IPS-15b (cell line): ENCODE measurements around the gene SCLT1.

ENCODE experiments used
- H3K27me3 ChIP-seq: one replicate; pipeline ENCODE4 v1.6.1; 2013; ENCODE audit warnings: low read length; ENCODE audit not compliant: control insufficient read depth, insufficient read depth
- H3K36me3 ChIP-seq: one replicate; pipeline ENCODE4 v1.6.1; 2013; ENCODE audit warnings: low read length; ENCODE audit not compliant: control insufficient read depth, insufficient read depth
- H3K4me1 ChIP-seq: one replicate; pipeline ENCODE4 v1.6.1; 2013; ENCODE audit warnings: mild to moderate bottlenecking, low read length; ENCODE audit not compliant: control insufficient read depth, insufficient read depth
- H3K4me3 ChIP-seq: one replicate; pipeline ENCODE4 v1.5.1; 2013; ENCODE audit warnings: low read depth, low read length
- H3K9ac ChIP-seq: one replicate; pipeline ENCODE4 v1.6.1; 2013; ENCODE audit warnings: low read depth, mild to moderate bottlenecking, low read length
- H3K9me3 ChIP-seq: one replicate; pipeline ENCODE4 v1.6.1; 2013; ENCODE audit warnings: mild to moderate bottlenecking, low read length; ENCODE audit not compliant: control insufficient read depth, insufficient read depth

The SCLT1 gene

DNA sequence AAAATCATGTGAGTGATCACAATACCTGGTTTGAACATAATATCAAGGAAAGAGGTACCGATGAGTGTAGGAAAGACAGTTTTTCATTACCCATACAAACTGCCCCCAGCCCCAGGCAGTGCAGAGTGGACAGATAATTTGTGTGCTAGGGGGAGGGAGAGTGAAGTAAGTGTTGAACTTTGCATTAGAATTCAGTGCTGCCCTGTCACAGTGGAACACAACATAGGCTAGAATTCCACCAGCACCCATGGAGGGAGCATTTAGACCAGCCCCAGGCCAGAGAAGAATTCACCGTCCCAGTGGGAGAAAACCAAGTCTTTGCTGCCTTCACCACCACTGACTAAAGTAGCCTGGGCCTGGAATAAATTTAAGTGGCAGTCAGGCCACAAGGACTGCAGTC lies 107.3 kb downstream of the SCLT1 start:
- no peaks in the 10 kb centered on the region for H3K27me3 ChIP-seq

DNA sequence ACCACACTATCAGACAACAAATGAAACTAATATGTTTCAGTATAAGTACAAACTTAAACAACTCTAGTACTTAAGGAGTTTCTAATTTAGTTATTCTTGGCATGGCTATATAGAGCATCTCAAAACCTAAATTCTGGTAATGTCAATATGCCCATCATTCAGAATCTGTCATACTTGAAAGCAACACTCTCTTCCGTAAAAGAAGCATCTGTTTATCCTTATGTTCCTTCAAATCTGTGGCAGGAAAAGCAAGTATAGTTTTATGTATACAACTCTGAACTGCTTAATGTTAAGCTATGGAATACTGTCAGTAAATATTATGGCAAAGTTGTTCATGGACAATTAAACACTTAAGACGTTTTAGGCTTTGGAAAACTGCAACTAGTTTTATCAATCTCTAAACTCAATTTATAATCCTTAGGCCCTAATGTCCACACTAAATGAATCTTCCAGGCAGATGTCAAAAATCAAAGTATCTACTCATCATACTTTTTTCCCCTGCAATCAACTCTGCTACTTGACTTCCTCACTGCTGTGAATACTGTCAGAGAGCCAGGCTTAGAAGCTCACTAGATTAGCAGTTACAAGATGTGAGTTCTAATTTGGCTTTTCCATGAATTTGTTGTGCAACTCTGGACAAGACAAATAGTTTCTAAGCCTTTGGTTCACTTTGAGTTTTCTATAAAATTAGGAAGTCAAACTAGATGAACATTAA lies 109.4 kb downstream of the SCLT1 start:
- no peaks in the 10 kb centered on the region for H3K27me3 ChIP-seq
- no peaks in the 10 kb centered on the region for H3K36me3 ChIP-seq
- no peaks in the 10 kb centered on the region for H3K9me3 ChIP-seq
- H3K4me1 ChIP-seq, result no peaks in the 10 kb centered on the region
- H3K4me3 ChIP-seq, result no peak overlapping the region
- no peak overlapping the region for H3K9ac ChIP-seq

More for the DNA sequence above, 107.3 kb downstream of the SCLT1 start:
- H3K4me3 ChIP-seq, result no peak overlapping the region
- no peak overlapping the region for H3K9ac ChIP-seq
- H3K36me3 ChIP-seq, result no peaks in the 10 kb centered on the region
- no peaks in the 10 kb centered on the region for H3K4me1 ChIP-seq
- no peaks in the 10 kb centered on the region for H3K9me3 ChIP-seq

DNA sequence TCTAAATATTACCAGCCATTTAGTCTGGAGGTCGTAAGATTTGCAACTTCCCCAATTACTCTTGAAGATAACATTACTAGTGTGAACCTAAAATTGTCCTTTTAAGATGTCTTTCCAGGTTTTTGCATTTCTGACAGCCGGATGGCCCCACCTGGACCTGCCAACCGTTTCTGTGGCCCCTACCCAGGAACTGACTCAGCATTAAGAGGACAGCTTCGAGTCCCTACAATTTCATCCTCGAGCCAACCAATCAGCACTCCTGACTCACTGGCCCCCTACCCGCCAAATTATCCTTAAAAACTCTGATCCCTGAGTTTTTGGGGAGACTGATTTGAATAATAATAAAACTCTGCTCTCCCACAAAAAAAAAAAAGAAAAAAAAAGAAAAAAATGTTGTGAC lies 112.0 kb downstream of the SCLT1 start:
- Histone ChIP-seq H3K9ac (no peak overlapping the region), H3K9me3 (no peaks in the 10 kb centered on the region), H3K36me3 (no peaks in the 10 kb centered on the region), H3K4me3 (no peak overlapping the region), H3K27me3 (no peaks in the 10 kb centered on the region), H3K4me1 (no peaks in the 10 kb centered on the region)

DNA sequence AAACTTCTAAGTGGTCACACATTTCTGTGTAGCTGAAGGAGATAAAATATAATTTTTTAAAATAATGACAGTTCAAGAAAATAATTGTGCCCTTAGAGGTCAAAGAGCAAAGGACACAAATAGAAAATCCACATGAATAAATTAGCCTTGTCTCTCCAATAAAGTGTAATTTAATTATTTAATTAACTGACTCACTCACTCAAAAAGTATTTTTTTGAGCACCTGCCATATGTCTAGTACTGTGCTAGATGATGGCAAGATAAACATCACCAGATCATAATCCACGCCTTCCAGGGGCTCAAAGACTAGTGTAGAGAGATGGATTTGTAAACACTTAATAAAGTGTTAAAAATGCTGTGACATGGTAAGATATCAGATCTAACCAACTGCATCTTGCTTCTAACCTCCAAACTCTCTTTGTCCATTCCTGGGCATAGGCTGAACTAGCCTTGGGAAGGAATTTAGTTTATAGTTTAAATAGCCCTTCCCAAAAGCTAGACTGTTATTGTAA lies 112.5 kb downstream of the SCLT1 start:
- Histone ChIP-seq H3K9ac (no peak overlapping the region), H3K9me3 (no peaks in the 10 kb centered on the region), H3K36me3 (no peaks in the 10 kb centered on the region), H3K4me3 (no peak overlapping the region), H3K4me1 (no peaks in the 10 kb centered on the region), H3K27me3 (no peaks in the 10 kb centered on the region)

DNA sequence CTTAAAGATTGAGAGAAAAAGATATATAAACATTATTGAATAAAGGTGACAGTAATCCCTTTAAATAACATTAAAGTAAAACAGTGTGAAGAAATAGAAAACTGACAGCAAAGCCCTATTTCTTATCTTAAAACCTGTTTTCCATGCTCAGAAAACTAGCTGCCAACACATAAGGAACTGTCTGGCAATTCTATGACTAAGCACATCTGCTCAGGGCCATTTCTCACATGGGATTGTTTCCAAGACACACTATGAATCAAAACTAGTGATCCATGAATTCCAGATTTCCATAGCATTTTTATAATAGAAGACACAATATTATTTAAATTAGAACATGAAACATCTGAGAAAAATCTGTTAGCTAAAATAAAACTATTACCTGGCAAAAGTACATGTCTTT lies 113.4 kb downstream of the SCLT1 start:
- Histone ChIP-seq H3K9ac (no peak overlapping the region), H3K36me3 (no peaks in the 10 kb centered on the region), H3K27me3 (no peaks in the 10 kb centered on the region), H3K4me3 (no peak overlapping the region), H3K9me3 (no peaks in the 10 kb centered on the region), H3K4me1 (no peaks in the 10 kb centered on the region)

DNA sequence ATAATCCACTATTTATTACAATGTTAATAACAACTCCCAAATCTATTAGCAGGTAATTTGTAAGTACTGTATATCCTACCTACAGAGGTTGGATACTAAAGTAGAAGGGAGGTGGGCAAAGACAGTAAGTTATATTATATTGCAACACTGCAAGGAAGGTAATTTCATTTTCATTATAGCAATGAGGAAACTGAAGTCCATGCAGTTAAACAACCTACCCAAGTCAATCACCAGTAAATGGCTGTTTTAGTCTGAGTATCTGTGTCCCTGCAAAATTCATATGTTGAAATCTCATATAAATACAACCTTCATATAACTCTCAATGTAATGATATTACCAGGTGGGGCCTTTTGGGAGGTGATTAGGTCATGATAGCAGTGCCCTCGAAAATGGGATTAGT lies 114.4 kb downstream of the SCLT1 start:
- Histone ChIP-seq H3K27me3 (no peaks in the 10 kb centered on the region), H3K4me3 (no peak overlapping the region), H3K9me3 (no peaks in the 10 kb centered on the region), H3K4me1 (no peaks in the 10 kb centered on the region), H3K9ac (no peak overlapping the region), H3K36me3 (no peaks in the 10 kb centered on the region)

DNA sequence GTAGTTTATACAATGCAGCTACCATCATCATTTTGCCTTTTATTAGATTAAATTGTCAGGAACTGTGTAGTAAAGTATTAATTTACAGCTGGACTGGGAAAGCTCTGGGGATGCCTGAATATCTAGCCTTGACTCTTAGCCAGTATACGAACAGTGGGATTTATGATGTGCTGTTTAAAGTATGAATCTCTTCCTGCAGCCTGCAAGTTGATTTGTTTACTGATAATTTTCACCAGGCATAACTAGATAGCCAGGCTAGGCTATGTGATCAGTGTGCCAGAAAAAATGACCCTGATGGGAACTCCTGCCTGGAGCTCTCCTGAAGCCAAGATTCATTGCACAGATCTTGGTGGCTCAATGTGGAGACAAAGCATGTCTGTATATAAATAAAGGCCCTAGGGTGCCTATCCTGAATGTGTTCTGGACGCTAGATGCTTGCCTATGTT lies 119.2 kb downstream of the SCLT1 start:
- H3K36me3 ChIP-seq, result no peaks in the 10 kb centered on the region
- H3K9me3 ChIP-seq, result no peaks in the 10 kb centered on the region
- no peak overlapping the region for H3K4me3 ChIP-seq
- no peak overlapping the region for H3K9ac ChIP-seq
- H3K27me3 ChIP-seq, result no peaks in the 10 kb centered on the region
- no peaks in the 10 kb centered on the region for H3K4me1 ChIP-seq

DNA sequence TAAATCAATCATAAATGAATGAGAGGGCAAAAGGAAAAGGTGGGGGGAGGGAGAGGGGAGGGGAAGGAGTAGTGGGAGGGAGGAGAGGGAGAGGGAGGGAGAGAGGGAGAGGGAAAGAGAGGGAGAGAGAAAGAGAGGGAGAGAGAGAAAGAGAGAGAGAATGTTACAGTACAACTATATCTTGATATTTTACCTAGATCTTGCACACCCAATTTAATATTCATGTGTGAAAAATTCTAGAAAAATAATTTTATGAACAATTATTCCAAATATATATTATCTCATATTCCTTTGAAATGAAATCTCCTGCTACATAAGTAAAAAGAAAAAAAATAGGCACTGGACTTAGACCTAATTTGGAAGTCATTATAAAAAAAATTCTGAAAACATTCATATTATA lies 120.0 kb downstream of the SCLT1 start:
- Histone ChIP-seq H3K4me1 (no peaks in the 10 kb centered on the region), H3K4me3 (no peak overlapping the region), H3K36me3 (no peaks in the 10 kb centered on the region), H3K9me3 (no peaks in the 10 kb centered on the region), H3K9ac (no peak overlapping the region), H3K27me3 (no peaks in the 10 kb centered on the region)

DNA sequence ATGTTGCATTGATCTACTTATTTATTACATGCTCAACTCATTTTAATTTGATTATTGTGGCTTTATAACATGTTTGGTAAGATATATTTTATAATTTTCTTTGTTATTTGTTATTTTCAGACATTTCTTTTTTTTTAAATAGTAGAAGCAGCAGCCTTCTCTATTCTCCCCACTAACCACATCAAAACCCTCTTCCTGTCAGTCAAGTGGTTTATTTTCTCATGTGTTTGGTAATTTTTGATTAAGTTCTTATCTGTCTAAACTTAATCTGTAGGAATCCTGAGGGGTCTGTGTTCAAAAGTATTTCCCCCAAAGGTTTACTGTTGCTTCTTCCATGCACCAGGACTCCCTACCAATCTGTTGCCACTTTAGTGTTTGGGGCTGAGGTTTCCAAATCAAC lies 131.9 kb downstream of the SCLT1 start:
- Histone ChIP-seq H3K9me3 (no peaks in the 10 kb centered on the region), H3K4me3 (no peak overlapping the region), H3K9ac (no peak overlapping the region), H3K36me3 (no peaks in the 10 kb centered on the region), H3K27me3 (no peaks in the 10 kb centered on the region), H3K4me1 (no peaks in the 10 kb centered on the region)

DNA sequence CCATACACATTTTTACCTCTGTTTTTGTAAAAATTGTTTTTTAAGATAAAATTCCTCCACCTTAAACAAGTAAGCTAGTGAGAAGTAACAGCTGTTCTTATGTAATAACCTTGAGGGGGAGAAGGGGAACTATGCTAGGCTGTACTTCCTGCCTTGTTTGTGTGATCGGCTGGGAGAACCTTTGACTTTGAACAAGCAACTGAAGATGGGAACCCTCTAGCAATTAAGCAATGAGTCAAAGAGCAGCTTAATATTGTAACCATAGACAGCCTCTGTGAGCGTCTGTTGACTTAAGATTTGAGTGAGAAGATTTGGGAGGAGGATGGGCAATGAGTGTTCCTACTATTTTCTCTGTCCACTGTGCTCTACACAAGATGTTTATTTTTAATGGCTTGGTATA lies 135.1 kb downstream of the SCLT1 start:
- Histone ChIP-seq H3K9ac (no peak overlapping the region), H3K36me3 (no peaks in the 10 kb centered on the region), H3K27me3 (no peaks in the 10 kb centered on the region), H3K9me3 (no peaks in the 10 kb centered on the region), H3K4me1 (no peaks in the 10 kb centered on the region), H3K4me3 (no peak overlapping the region)

DNA sequence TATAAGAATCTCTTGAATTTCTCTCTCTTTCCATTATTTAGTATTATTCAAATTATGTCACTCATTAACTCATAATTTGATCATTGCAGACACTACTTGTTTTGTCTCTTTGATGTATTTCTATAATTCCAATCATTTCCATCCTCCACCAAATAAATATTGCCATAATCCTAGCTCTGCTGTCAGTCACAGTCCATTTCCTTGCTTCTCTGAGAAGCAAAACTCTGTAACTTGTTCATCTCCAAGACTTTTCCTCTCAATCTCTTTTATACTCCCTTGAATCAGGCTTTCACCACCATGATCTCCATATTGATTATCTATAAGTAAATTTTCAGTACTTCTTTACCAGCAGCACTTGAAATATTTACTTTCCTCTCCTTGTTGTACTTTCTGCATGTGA lies 135.9 kb downstream of the SCLT1 start:
- Histone ChIP-seq H3K9ac (no peak overlapping the region), H3K36me3 (no peaks in the 10 kb centered on the region), H3K9me3 (no peaks in the 10 kb centered on the region), H3K27me3 (no peaks in the 10 kb centered on the region), H3K4me1 (no peaks in the 10 kb centered on the region), H3K4me3 (no peak overlapping the region)

DNA sequence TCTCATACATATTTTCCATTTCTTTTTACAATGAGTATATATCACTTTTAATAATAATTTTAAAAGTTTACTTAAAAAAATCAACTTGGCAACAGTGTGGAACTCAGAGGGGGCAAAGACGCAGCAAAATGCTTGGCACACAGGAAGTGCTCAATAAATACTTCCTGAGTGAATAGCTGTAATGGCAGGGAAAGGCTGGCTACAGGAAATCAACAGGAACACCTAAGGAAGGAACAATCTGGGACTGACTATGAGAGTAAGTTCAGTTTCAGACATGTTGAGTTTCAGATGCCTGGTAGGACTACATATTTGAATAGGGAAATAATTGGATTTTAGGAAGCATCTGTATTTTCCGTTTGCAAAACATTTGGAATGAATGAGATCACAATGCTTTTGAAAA lies 137.6 kb downstream of the SCLT1 start:
- H3K27me3 ChIP-seq, result no peaks in the 10 kb centered on the region
- H3K4me3 ChIP-seq, result no peak overlapping the region
- H3K9ac ChIP-seq, result no peak overlapping the region
- no peaks in the 10 kb centered on the region for H3K36me3 ChIP-seq
- H3K4me1 ChIP-seq, result no peaks in the 10 kb centered on the region
- no peaks in the 10 kb centered on the region for H3K9me3 ChIP-seq
